HL-60 (cell line): ENCODE measurements around the gene GALNT14.

ENCODE experiments used
- DNase-seq, 2 experiments: peaks; one replicate each; pipeline ENCODE4 v3.0.0-alpha.2; 2010 to 2020; ENCODE audit warnings: low read depth in 1 of 2, low spot score in 1 of 2
- H3K27ac ChIP-seq: fragments of 250-450 bp; sonication (Bioruptor Pico); replicated peaks from 2 replicates; pipeline ENCODE4 v1.5.1; 2020; ENCODE audit warnings: mild to moderate bottlenecking, moderate library complexity
- H3K27me3 ChIP-seq: fragments of 250-450 bp; sonication (Bioruptor Pico); 2 replicates; pipeline ENCODE4 v1.5.1; 2021; ENCODE audit warnings: mild to moderate bottlenecking, moderate library complexity; ENCODE audit not compliant: insufficient read depth, poor library complexity, severe bottlenecking
- H3K4me3 ChIP-seq: replicated peaks from 2 replicates; pipeline ENCODE4 v1.5.1; 2011; ENCODE audit warnings: mild to moderate bottlenecking, control low read depth, low read length; ENCODE audit not compliant: insufficient read depth
- GABPA ChIP-seq: IDR thresholded peaks from 2 replicates; pipeline ENCODE4 v1.6.1; 2012; ENCODE audit warnings: low read depth
- POLR2AphosphoS5 ChIP-seq: IDR thresholded peaks from 2 replicates; pipeline ENCODE4 v1.6.1; 2012; ENCODE audit warnings: low read depth
- SPI1 ChIP-seq: IDR thresholded peaks from 2 replicates; pipeline ENCODE4 v1.6.1; 2012; ENCODE audit warnings: low read depth, mild to moderate bottlenecking, borderline replicate concordance
- TF ChIP-seq, protein P1 (sequence below): IDR thresholded peaks from 2 replicates; pipeline ENCODE4 v1.6.1; 2012; ENCODE audit warnings: low read depth; ENCODE audit not compliant: insufficient replicate concordance
- TF ChIP-seq, protein P2 (sequence below): IDR thresholded peaks from one replicate; pipeline ENCODE4 v1.5.1; 2011; ENCODE audit warnings: low read length, control low read depth, inconsistent platforms; ENCODE audit not compliant: insufficient read depth

Gene GALNT14

GRCh38 chr2:31065356-31065755, 72.9 kb downstream of the GALNT14 start:
- no peak for DNase-seq
- Histone ChIP-seq H3K4me3 (no peak overlapping the region), H3K27me3 (no peaks in the 10 kb centered on the region), H3K27ac (no peak overlapping the region)
- TF ChIP-seq, protein P1, sequence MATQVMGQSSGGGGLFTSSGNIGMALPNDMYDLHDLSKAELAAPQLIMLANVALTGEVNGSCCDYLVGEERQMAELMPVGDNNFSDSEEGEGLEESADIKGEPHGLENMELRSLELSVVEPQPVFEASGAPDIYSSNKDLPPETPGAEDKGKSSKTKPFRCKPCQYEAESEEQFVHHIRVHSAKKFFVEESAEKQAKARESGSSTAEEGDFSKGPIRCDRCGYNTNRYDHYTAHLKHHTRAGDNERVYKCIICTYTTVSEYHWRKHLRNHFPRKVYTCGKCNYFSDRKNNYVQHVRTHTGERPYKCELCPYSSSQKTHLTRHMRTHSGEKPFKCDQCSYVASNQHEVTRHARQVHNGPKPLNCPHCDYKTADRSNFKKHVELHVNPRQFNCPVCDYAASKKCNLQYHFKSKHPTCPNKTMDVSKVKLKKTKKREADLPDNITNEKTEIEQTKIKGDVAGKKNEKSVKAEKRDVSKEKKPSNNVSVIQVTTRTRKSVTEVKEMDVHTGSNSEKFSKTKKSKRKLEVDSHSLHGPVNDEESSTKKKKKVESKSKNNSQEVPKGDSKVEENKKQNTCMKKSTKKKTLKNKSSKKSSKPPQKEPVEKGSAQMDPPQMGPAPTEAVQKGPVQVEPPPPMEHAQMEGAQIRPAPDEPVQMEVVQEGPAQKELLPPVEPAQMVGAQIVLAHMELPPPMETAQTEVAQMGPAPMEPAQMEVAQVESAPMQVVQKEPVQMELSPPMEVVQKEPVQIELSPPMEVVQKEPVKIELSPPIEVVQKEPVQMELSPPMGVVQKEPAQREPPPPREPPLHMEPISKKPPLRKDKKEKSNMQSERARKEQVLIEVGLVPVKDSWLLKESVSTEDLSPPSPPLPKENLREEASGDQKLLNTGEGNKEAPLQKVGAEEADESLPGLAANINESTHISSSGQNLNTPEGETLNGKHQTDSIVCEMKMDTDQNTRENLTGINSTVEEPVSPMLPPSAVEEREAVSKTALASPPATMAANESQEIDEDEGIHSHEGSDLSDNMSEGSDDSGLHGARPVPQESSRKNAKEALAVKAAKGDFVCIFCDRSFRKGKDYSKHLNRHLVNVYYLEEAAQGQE: no peak
- TF ChIP-seq SPI1: no peak
- TF ChIP-seq GABPA: no peak
- TF ChIP-seq, protein P2, sequence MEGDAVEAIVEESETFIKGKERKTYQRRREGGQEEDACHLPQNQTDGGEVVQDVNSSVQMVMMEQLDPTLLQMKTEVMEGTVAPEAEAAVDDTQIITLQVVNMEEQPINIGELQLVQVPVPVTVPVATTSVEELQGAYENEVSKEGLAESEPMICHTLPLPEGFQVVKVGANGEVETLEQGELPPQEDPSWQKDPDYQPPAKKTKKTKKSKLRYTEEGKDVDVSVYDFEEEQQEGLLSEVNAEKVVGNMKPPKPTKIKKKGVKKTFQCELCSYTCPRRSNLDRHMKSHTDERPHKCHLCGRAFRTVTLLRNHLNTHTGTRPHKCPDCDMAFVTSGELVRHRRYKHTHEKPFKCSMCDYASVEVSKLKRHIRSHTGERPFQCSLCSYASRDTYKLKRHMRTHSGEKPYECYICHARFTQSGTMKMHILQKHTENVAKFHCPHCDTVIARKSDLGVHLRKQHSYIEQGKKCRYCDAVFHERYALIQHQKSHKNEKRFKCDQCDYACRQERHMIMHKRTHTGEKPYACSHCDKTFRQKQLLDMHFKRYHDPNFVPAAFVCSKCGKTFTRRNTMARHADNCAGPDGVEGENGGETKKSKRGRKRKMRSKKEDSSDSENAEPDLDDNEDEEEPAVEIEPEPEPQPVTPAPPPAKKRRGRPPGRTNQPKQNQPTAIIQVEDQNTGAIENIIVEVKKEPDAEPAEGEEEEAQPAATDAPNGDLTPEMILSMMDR: no peak
- no peak for TF ChIP-seq POLR2AphosphoS5

DNA sequence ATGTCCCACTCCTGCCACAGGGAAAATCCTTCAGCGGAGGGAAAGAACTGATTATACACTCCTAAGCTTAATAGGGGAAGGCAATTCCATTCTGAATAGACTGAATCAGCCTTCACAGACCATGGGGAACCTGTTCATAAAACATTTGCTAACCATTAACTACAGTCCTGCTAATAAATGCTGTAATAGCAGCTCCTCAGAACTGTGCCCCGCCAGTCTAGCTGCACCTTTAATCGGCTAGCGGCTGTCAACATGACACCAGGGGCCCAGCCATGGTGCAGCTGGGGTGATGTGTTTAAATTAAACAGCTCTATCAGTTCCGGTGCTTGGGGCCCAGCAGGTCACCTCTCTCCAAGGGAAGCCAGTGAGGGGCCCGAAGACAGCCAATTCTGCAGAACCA, 77.8 kb downstream of the GALNT14 start:
- TF ChIP-seq, protein P2: no peak
- TF ChIP-seq POLR2AphosphoS5 (no peak), SPI1 (no peak), GABPA (no peak)
- TF ChIP-seq, protein P1: no peak
- no peak for DNase-seq
- Histone ChIP-seq H3K4me3 (no peak overlapping the region), H3K27ac (no peak overlapping the region), H3K27me3 (no peaks in the 10 kb centered on the region)

DNA sequence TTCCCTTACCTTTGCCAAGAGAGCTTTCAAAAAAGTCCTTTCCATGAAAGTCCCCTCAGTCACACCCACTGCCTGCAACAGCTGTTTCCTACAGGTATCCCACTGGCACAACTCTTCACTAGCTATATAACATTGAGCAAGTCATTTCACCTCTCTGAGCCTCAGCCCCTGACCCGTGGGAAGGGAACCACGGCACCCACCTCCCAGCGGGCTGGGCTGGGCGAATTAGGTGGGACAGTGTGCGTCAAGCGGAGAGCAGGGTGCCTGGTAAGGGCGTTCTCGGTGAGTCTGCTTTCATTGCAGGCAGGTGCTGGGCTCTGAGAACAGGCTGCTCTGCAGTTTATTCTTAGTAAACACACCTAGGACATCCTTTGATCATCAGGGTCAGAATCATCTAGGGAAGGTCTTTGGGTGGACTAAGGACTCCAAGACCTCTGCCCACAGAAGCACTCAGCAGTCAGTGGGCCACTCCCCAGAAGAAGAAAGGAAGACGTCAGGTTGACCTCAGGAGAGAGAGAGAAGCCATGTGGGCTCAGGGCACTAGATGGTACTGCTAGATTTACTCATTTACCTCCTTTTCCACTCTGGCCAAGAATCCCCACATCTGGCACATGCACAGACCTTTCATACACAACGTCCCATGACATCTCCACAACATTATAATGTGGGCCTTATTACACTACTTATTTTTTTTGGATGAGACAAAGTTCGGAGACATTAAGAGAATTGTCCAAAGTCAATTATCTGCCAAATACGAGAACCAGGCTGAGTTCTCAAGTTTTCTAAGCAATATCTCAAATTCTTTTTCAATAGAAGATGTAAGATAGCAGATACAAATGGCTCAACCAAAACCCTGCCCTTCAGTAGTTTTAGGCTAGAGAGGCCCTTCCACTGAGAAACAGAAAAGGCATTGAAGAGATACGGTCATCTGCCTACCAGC, 79.9 kb downstream of the GALNT14 start:
- DNase-seq: no peak
- Histone ChIP-seq H3K4me3 (no peak overlapping the region), H3K27me3 (no peaks in the 10 kb centered on the region), H3K27ac (no peak overlapping the region)
- no peak for TF ChIP-seq GABPA
- TF ChIP-seq, protein P1: no peak
- TF ChIP-seq, protein P2: no peak
- no peak for TF ChIP-seq POLR2AphosphoS5
- no peak for TF ChIP-seq SPI1
